Aorta (tissue), 5 donors: ENCODE results near the gene CHAMP1. TPM values are rescaled to one million over a fixed set of nuclear protein-coding genes. Genes with fewer than 3 reads are reported as not detected.

Experiments
- ATAC-seq: fragments of 200-7000 bp; cut with Tn5 transposase; one replicate; pipeline ENCODE4 v1.9.1; 2022; ENCODE audit warnings: moderate library complexity; ENCODE audit not compliant: low FRiP score
- DNase-seq, 2 donors: peaks; one replicate each; pipeline ENCODE4 v3.0.0-alpha.2; 2020
- H3K27ac ChIP-seq, 2 donors: one replicate each; pipeline ENCODE4 v1.5.1; 2013; ENCODE audit warnings: low read length in 2 of 2, mild to moderate bottlenecking in 2 of 2, moderate library complexity in 2 of 2, control low read depth in 1 of 2, inconsistent platforms in 1 of 2, low read depth in 1 of 2
- H3K27me3 ChIP-seq, 2 donors: one replicate each; pipeline ENCODE4 v1.6.1; 2013; ENCODE audit warnings: control low read depth in 1 of 2, low read length in 1 of 2, mild to moderate bottlenecking in 1 of 2, moderate library complexity in 1 of 2; ENCODE audit not compliant: insufficient read depth in 2 of 2, control insufficient read depth in 1 of 2
- H3K36me3 ChIP-seq, 2 donors: one replicate each; pipeline ENCODE4 v1.6.1; 2013; ENCODE audit warnings: control low read depth in 1 of 2, low read length in 1 of 2, mild to moderate bottlenecking in 1 of 2; ENCODE audit not compliant: insufficient read depth in 2 of 2, control insufficient read depth in 1 of 2
- H3K4me1 ChIP-seq, 2 donors: one replicate each; pipeline ENCODE4 v1.6.1; 2013; ENCODE audit warnings: low read length in 2 of 2, control low read depth in 1 of 2, mild to moderate bottlenecking in 1 of 2, moderate library complexity in 1 of 2; ENCODE audit not compliant: insufficient read depth in 2 of 2, control insufficient read depth in 1 of 2
- H3K4me3 ChIP-seq, 2 donors: one replicate each; pipeline ENCODE4 v1.5.1; 2013; ENCODE audit warnings: low read length in 2 of 2, control low read depth in 1 of 2, mild to moderate bottlenecking in 1 of 2
- H3K9me3 ChIP-seq: one replicate; pipeline ENCODE4 v1.6.1; 2013; ENCODE audit warnings: mild to moderate bottlenecking, low read length; ENCODE audit not compliant: control insufficient read depth
- WGBS, 2 donors: extraction: QIAGEN DNeasy Blood & Tissue Kit; methylation state at CpG; one replicate each; pipeline ENCODE4 v1.1.7; 2013; 5-methylcytosine and 5-hydroxymethylcytosine counted together
- intact Hi-C, 2 donors: fragments of 100-400 bp; cut with DNase I; formaldehyde crosslinking; loops; one replicate each; pipeline versions ENCODE4 v1.14.2 to v1.15.0; 2022
- polyA plus RNA-seq, 2 donors: library from polyadenylated mRNA; stranded (reverse); fragments of 200-250 nt; gene quantifications; one replicate each; pipeline ENCODE4 v1.2.3, GENCODE V29; 2013
- total RNA-seq, 2 donors: library from RNA; stranded (reverse); fragmentation: NEBNext Ultra II Directional; extraction: Animal tissue kit (Norgen Biotek cat#: 25700); gene quantifications; one replicate each; pipeline ENCODE4 v1.2.1, GENCODE V29; 2021
- donor health status: healthy with polysubstance abuse.
- donor health status: Bipolar disorder and iron deficiency.
- donor health status: DM: no; HTN: no; CAD: no.
- donor health status: DM: no; HTN: no; CAD: no.
- donor health status: DM: yes; HTN: yes; CAD: no.

Gene CHAMP1
- total and polyA plus RNA-seq, 4 donors: 5.2 to 16.4 (median 11.0) TPM

DNA sequence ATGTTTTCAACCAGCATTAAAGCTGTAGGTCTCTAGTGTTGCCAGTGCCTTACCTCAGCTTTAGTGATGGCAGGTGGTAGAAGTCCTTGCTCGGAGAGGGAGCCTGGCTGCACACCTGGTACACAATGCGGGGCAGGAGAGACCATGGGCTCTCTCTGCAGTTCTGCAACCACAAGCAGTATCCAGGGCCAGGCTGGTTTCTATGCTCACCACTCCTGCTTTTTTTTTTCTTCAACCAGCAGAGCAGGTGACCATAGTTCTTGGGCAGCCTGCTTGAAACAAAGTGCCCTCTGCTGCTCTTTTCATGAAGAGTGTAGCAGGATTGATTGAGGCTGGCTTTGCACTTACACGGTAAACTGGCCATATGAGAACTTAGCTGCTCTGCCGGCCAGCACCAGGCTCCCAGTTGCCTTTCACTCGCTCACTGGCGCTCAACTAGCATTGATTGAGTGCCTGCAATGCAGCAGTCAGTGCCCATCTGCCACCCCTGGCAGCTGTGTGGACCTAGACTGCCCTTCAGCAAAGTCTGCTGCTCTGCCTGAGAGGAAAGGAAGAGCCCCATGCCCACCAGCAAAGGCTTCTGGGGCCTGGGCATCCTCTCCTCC lies 4.4 kb upstream of the CHAMP1 start:
- intact Hi-C loops: no loop called here
- no peaks in the 10 kb centered on the region for H3K27me3 ChIP-seq
- DNase-seq (no peak), ATAC-seq (no peak)
- H3K4me3 ChIP-seq: no peak overlapping the region
- no peaks in the 10 kb centered on the region for H3K9me3 ChIP-seq
- no peaks in the 10 kb centered on the region for H3K4me1 ChIP-seq
- no peak overlapping the region for H3K27ac ChIP-seq
- 74 to 83% methylated on average over 6 of the region's 6 CpGs for WGBS, 2 donors
- peaks cover 2 to 3% of the 10 kb centered on the region in 2 donors for H3K36me3 ChIP-seq

DNA sequence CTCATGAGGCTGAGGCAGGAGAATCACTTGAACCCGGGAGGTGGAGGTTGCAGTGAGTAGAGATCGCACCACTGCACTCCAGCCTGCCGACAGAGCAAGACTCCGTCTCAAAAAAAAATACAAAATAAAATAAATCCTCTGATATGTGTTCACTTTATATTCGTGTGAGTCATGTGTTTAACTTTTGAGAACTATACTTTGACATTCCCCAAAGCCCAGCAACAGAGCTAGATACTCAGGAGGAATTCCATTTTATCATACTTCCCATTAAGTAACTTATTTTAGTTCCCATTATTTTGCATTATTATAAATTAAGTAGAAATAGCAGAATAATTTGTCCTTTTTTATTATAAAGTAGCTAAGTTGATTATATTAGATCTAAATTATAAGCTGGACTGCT lies 3.3 kb upstream of the CHAMP1 start:
- H3K27me3 ChIP-seq: no peaks in the 10 kb centered on the region
- no peak for DNase-seq
- no peaks in the 10 kb centered on the region for H3K4me1 ChIP-seq
- H3K36me3 ChIP-seq: peaks cover 2 to 3% of the 10 kb centered on the region in 2 donors
- WGBS, 2 donors: 17 to 37% methylated on average over 5 of the region's 5 CpGs
- no peak for ATAC-seq
- H3K9me3 ChIP-seq: no peaks in the 10 kb centered on the region
- H3K4me3 ChIP-seq: no peak overlapping the region
- H3K27ac ChIP-seq: no peak overlapping the region
- intact Hi-C loops: no loop called here

DNA sequence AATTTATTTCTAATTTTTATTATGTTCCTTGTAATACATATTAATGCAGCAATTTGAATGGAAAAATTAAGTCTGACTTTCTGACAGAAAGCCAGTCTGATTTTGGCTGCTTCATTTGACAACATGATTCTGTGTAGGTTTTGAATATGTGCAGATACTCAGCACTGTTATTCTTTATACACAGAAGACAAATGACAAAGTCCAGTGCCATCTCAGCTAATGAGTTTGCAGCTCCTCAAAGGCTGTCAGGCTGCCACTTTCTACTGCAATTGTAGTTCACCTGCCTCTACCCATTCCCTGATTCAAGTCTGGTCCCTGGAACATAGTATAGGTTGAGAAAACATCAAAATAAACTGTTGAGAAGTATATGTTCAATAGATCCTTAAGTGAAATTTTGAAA lies 2.9 kb upstream of the CHAMP1 start:
- Histone ChIP-seq H3K4me3 (no peak overlapping the region), H3K27me3 (no peaks in the 10 kb centered on the region), H3K27ac (no peak overlapping the region), H3K4me1 (no peaks in the 10 kb centered on the region), H3K9me3 (no peaks in the 10 kb centered on the region), H3K36me3 (peaks cover 2 to 3% of the 10 kb centered on the region in 2 donors)
- no peak for ATAC-seq
- no peak for DNase-seq
- intact Hi-C loops: no loop called here

DNA sequence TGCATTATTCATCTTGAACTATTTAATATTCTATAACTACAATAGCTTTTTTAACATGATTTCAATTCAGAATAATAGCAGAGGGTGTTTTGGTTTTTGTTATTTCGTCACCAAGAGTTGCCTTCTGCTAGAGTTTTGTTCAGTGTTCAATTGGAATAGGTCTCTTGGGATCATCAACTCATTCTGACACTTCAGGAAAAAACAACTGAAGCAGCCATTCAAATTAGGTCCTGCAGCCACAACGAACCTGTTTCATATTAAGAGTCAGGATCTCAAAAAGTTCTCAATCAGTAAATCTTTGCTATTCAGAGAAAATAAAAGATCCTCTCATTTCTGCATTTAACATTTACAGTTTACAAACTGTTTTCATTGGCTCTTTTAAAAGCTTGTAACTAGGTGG lies 2.4 kb upstream of the CHAMP1 start:
- ATAC-seq: no peak
- H3K27ac ChIP-seq: no peak overlapping the region
- H3K9me3 ChIP-seq: no peaks in the 10 kb centered on the region
- no peaks in the 10 kb centered on the region for H3K36me3 ChIP-seq
- intact Hi-C loops: no loop called here
- 46 to 50% methylated on average over 2 of the region's 2 CpGs for WGBS, 2 donors
- H3K4me1 ChIP-seq: no peaks in the 10 kb centered on the region
- no peak overlapping the region for H3K4me3 ChIP-seq
- no peaks in the 10 kb centered on the region for H3K27me3 ChIP-seq
- no peak for DNase-seq

DNA sequence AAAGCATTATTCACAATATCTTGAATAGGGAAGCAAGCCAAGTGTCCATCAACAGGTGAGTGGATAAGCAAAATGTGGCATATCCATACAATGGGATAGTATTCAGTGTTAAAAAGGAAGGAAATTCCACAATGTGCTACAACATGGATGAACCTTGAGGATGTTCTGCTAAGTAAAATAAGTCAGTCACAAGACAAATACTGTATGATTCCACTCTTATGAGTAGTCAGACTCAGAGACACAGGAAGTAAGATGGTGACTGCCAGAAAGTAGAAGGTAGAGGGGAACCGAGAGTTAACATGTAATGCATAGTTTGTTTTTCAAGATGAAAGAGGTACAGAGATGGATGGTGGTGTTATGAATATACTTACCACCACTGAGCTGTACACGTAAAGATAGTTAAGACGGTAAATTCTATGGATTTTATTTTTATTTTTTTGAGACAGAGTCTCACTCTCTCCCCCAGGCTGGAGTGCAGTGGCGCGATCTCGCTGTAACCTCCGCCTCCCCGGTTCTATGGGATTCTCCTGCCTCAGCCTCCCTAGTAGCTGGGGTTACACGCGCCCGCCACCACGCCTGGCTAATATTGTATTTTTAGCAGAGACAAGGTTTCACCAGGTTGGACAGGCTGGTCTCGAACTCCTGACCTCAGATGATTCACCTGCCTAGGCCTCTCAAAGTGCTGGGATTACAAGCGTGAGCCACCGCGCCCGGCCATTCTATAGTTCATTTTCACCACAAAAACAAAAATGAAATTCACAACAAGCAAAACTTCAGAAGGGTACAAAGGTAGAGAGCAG lies 1.0 kb upstream of the CHAMP1 start:
- DNase-seq (no peak), ATAC-seq (no peak)
- no peaks in the 10 kb centered on the region for H3K36me3 ChIP-seq
- no peaks in the 10 kb centered on the region for H3K27me3 ChIP-seq
- H3K4me1 ChIP-seq: no peaks in the 10 kb centered on the region
- intact Hi-C loops: no loop called here
- no peaks in the 10 kb centered on the region for H3K9me3 ChIP-seq
- H3K27ac ChIP-seq: peak overlapping the region; percentile 2 to 15
- peak overlapping the region in 1 of 2 donors; percentile 20 for H3K4me3 ChIP-seq
- 91 to 92% methylated on average over 17 of the region's 17 CpGs for WGBS, 2 donors

DNA sequence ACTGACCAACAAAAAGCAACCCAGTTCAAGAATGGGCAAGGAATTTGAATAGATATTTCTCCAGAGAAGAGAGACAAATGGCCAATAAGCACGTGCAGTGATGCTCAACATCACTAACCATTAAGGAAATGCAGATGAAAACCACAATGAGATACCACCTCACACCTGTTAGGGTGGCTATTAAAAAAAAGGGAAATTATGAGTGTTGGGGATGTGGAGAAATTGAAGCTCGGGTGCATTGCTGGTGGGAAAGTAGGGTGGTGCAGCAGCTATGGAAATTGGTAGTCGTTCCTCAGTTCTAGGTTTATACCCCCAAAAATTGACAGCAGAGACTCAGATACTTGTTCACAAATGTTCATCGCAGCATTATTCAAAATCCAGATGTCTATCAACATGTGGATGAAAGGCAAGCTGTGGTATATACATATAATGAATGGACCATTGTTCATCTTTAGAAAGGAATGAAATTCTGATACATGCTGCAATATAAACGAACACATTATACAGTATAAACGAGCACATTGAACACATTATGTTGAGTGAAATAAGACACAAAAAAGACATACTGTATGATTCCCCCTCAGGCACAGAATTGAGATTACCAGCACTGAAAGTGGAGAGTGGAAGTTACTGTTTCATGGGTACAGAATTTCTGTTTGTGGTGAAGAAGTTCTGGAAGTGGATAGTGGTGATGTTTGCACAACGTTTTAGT lies 927 bp downstream of the CHAMP1 start:
- ATAC-seq: no peak
- no peaks in the 10 kb centered on the region for H3K4me1 ChIP-seq
- H3K27ac ChIP-seq: no peak overlapping the region
- no peaks in the 10 kb centered on the region for H3K9me3 ChIP-seq
- H3K36me3 ChIP-seq: no peaks in the 10 kb centered on the region
- intact Hi-C loops: no loop called here
- peak overlapping the region; percentile 84 to 89 for H3K4me3 ChIP-seq
- no peaks in the 10 kb centered on the region for H3K27me3 ChIP-seq
- WGBS, 2 donors: 16 to 23% methylated on average over 7 of the region's 7 CpGs
- no peak for DNase-seq

DNA sequence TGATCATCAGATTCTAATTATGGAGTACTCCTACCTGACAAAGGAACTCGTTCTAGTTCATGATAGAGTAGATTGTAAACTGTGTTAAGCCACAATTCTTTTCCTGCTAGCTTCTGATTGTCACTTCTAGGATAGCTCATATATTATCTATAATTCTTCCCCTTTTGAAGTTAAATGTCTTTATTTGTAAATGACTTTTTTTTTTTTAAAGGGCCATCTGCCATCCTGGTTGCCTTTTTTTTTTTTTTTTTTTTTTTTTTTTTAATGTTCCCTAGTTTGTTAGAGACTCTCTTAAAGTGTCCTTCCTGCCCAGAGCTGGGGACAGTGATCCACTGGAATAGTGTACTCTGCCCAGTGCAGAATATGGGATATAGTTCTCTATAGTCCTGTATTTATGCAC lies 4.3 kb downstream of the CHAMP1 start:
- Histone ChIP-seq H3K27me3 (no peaks in the 10 kb centered on the region), H3K27ac (no peak overlapping the region), H3K36me3 (peaks cover 0 to 4% of the 10 kb centered on the region in 2 donors), H3K4me3 (no peak overlapping the region), H3K4me1 (no peaks in the 10 kb centered on the region), H3K9me3 (no peaks in the 10 kb centered on the region)
- DNase-seq: no peak
- 45 to 61% methylated on average over 1 of the region's 1 CpG for WGBS, 2 donors
- ATAC-seq: no peak
- intact Hi-C loops: no loop called here

DNA sequence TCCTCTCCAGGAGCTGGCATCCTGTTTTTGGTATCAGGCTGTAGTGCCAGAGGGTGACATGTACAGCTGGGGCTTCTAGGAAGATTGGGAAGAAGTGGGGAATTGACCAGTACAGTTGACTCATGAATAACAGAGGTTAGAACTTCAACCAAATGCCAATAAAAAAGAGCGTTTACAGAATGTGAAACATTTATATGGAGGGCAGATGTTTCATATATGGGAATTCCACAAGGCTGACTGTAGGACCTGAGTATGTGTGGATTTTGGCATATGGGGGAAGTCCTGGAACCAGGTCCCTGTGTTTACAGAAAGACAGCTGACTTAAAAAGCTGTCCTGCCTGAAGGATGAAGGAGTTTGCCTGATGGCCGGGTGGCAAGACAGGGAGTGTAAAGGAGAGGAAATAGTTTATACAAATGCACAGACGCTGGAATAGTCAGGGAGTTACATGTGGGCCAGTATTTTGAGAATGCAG lies 5.2 kb downstream of the CHAMP1 start:
- Histone ChIP-seq H3K27me3 (no peaks in the 10 kb centered on the region), H3K9me3 (no peaks in the 10 kb centered on the region), H3K36me3 (peaks cover 6 to 8% of the 10 kb centered on the region in 2 donors), H3K4me1 (no peaks in the 10 kb centered on the region), H3K4me3 (no peak overlapping the region), H3K27ac (no peak overlapping the region)
- WGBS, 2 donors: 17 to 20% methylated on average over 3 of the region's 3 CpGs
- intact Hi-C loops: no loop called here
- no peak for DNase-seq
- ATAC-seq: no peak
